VCaP (cell line): Measurements from ENCODE around the gene PAX8.

Experiments
- H3K27ac ChIP-seq: fragments of 450-650 bp; 2 replicates; pipeline ENCODE4 v1.5.1; 2017
- TF ChIP-seq, protein P1 (sequence below): fragments of 450-650 bp; conservative IDR thresholded peaks from 2 replicates; pipeline ENCODE4 v1.5.1; 2017; ENCODE audit warnings: mild to moderate bottlenecking, moderate library complexity

The PAX8 gene

DNA sequence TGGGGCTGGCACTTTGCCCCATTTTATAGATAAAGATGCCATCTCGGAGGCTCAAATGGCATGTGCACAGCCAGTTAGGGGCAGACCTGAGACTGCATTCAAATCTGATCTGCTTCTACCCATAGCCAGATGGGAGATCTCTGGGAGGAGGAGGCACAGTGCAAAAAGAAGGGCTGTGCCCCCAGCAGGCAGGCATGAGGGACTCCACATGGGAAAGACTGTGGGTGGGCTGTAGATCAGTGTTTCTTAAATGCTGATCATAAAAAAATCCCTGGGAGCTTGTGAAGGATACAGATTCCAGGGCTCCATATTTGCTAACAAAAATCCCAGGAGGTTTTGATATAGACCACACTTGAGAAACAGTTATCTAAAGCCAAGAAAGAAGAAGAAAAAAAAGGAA, 15.2 kb downstream of the PAX8 start:
- no peak overlapping the region for H3K27ac ChIP-seq
- TF ChIP-seq, protein P1, sequence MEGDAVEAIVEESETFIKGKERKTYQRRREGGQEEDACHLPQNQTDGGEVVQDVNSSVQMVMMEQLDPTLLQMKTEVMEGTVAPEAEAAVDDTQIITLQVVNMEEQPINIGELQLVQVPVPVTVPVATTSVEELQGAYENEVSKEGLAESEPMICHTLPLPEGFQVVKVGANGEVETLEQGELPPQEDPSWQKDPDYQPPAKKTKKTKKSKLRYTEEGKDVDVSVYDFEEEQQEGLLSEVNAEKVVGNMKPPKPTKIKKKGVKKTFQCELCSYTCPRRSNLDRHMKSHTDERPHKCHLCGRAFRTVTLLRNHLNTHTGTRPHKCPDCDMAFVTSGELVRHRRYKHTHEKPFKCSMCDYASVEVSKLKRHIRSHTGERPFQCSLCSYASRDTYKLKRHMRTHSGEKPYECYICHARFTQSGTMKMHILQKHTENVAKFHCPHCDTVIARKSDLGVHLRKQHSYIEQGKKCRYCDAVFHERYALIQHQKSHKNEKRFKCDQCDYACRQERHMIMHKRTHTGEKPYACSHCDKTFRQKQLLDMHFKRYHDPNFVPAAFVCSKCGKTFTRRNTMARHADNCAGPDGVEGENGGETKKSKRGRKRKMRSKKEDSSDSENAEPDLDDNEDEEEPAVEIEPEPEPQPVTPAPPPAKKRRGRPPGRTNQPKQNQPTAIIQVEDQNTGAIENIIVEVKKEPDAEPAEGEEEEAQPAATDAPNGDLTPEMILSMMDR = no peak

DNA sequence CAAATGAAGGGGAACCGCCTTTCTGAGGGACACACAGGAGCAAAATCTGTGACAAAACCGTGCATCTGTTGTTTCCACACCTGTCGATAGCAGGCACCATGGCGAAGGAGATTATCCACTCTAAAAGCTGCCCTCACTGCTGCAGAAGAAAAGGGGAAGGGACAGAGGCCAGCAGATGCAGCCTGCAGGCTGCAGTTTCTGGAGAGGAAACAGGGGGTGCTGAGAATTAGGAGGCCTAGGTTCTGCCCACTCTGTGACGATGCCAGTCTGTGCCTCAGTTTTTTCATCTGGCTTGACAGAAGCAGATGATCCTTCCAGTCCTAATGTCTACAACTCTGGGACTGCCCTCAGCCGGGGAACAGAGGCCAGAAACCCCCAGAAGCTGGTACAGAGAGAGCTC, 17.7 kb downstream of the PAX8 start:
- TF ChIP-seq, protein P1 = no peak
- no peak overlapping the region for H3K27ac ChIP-seq

DNA sequence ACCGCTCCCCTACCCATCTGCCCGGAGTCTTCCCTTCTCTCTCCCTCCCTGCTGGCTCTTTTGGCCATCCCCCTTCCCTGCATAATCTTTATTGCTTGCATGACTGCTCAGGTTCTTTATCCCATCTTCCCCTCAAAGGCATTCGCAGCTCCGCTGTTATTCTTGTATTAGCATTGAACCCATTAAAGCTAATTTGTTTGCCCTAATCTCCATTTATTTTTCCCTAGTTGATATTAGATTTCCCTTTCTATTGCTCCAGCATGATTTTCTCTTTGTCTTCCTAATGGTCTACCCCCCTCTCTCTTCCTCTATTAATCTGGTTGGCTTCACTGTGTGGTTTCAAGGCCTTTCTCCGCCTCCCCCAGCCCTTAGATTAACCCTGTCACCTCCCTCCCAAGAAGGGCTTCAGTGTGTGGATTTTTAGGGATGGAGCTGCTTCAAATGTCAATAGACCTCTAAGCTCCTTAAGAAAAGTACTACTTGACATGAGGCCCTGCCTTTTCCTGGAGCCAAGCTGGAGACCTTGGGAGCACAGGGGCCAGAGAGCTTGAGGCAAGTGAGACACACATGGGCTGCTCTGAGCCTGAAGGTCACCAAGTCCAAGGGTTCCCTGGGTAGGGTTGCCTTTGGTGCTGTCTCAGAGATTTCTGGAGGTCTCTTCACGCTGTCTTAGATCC, 20.1 kb downstream of the PAX8 start:
- no peak overlapping the region for H3K27ac ChIP-seq
- TF ChIP-seq, protein P1 = no peak

DNA sequence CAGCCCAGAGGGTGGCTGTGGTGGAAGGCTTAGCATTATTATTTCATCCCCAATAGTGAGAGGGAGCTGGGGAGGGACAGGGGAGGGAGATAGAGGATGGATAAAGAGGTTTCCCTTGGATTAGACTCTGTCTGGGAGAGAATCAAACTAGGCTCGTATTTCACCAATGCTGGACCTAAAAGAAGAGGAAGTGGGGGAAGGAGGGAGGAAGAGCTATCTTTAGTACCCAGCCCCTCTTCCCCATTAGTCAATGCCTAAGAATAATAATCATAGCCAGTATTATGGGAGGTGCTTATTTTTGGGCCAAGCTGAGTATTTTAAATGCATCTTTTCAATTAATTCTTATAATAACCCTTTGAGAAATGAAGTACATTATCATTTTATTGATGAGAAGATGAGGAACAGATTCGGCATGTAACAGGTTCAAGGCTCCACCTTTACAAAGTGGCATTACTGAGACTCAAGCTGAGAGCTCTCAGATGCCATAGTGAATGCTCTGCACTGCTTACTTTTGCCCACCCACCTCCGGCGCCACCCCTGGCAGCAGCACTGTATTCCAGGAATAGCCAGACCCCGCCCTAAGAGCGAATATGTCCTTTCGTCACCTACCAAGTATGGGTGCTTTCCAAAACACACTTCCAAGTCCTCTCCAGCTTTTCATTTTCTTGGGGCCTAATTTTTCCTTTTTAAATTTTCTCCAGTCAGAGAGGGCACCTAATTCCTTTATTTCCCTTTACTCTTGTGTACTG, 21.0 kb downstream of the PAX8 start:
- H3K27ac ChIP-seq = no peak overlapping the region

DNA sequence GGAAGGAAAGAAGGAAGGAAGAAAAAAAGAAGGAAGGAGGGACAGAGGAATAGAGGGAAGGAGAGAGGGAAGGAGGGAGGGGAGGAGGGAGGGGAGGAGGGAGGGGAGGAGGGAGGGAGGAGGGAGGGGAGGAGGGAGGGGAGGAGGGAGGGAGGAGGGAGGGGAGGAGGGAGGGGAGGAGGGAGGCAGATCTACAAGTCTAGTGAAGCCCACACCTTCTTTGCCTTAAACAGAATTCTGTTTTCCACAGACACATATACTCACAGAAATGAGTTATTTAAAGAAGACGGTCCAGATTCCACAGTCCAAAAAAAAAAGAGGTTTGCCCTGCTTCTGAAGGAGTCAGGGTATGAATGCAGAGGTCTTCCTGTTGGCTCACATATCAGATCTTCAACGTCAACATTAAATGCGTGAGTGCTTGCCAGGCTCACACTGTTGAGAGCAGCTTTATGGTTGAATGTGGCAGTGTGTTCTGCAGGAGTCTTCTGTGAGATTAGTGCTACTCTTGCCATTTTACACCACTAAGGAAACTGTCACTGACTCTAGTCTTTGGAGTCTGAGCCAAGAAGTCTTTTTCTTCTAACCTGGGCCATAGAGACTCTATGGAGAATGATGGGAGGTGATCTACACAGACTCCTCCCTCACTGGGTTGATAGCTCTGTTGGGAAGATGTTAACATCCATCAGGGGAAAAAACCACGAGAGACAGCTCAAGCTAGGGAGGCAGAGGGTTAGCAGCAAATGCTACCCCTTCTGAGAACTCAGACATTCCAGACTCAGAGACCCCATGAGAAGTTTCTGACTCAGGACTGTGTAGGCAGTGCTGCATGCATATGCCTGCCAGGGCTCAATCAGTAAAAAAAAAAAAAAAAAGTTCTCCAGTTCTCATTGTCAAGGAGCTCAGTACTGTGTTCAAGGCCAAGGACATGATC, 23.3 kb downstream of the PAX8 start:
- TF ChIP-seq, protein P1 = no peak
- H3K27ac ChIP-seq = no peak overlapping the region

More for the DNA sequence above, 21.0 kb downstream of the PAX8 start:
- TF ChIP-seq, protein P1 = no peak

DNA sequence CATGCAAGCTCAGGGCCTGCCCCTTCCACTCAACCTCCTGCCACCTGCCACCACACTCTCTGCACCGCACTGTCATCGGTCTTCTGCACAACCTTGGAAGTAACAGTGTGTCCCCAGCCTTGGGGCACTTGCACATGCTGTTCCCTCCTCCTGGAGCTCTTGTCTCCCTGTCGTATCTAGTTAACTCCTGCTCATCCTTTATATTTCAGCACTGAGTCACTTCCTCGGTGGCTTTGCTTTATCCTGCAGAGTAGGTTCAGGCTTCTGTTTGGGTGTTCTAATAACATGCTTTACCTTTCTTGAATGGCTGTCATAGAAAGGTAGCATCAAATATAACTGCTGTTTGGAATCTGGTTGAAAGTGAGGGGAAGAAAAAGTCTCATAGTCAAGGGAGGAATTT, 25.3 kb downstream of the PAX8 start:
- TF ChIP-seq, protein P1 = no peak
- no peak overlapping the region for H3K27ac ChIP-seq
